GM18868 (cell line): ENCODE data around the gene KCNQ5.

Source experiments
- ATAC-seq: cut with Tn5 transposase; IDR thresholded peaks from one replicate; pipeline ENCODE4 v1.9.1; 2021; ENCODE audit warnings: mild to moderate bottlenecking, moderate library complexity; ENCODE audit not compliant: unreplicated experiment

KCNQ5 gene

DNA sequence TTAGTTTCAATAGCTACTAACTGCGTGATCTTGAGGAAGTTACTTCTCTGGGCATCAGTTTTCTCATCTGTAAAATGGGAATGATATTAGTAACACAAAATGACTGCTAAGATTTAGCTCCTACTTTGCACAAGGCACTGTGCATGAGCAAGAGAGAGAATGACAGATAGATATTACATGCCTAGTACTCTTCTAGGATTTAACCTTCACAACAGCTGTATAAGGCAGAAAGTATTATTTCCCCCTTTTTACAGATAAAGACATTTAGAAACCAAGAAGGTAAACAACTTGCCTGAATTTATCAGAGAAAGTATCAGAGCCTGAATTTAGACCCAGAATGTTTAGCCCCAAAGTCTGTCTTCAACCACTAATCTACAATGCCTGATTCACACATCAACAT, 321.8 kb downstream of the KCNQ5 start:
- peak; percentile 54 for ATAC-seq

DNA sequence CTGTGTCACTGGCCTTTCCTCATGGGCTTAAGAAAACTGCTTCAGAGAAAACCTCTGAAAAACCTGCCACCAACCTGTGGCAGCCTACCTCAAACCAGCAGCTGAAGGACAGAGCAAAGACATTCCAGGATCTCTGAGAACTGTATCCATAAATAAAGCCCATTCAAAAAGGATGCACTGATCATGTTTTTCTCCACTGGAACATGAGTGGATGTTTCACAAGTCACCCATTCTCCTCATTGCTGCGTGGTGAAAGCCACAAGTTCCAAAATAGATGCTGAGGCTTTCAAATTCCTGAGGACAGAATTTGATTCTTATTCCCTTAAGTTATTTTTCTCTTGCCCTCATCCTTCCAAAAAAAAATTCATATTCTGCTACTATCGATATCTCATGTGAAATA, 322.8 kb downstream of the KCNQ5 start:
- ATAC-seq = no peak

DNA sequence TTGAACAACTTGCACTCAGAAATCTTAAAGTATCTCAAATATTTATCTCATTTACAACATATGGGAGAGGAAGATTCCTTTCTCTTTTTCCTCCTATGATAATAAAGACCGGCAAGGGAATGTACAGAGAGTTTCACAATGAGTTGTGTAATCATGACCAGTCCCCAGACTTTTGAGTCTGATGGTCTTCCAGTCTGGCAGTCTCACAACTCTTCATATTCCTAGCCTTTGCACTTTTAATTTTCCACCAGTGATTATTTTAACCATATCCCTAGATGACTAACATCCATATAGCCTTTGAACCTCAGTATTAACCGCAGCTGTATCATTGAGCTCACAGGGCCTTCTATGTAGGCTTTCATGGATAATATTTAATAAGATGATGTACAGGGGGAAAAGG, 324.9 kb downstream of the KCNQ5 start:
- ATAC-seq = no peak

DNA sequence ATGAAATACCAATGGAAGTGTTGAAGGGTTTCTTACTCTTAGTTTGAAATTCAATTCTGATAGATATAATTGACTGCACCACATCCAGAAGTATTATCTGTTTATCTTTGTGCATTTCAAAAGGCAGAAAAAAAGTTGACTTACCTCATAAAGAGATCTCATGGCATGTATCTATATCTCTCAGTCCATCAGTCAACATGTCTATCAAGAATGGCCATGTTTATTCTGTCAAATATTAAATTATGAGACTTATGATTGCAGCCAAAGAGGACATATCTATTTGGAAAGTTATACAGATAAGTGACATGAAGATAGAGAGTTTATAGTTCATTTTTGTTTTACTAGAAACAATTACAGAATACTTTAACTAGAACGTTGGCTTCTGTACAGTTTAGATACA, 325.7 kb downstream of the KCNQ5 start:
- ATAC-seq = no peak

DNA sequence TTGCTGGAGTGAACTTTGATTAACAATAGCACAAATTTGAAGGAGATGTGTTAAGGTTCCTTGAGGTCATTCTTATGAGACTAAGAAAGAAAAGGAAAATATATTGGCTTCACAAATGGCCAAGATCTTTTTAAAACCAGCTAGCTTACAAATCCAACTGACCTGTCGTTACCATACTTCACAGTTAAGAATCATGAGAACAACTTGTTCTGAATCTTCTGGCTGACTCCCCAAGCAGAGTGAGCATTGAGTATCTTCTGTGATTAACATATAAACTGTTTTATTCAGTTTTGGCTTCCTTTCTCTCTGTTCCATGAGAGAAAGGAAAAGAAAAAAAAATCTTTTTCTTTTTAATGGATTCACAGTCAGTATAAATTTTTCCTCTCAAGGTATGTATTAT, 326.3 kb downstream of the KCNQ5 start:
- ATAC-seq = no peak

DNA sequence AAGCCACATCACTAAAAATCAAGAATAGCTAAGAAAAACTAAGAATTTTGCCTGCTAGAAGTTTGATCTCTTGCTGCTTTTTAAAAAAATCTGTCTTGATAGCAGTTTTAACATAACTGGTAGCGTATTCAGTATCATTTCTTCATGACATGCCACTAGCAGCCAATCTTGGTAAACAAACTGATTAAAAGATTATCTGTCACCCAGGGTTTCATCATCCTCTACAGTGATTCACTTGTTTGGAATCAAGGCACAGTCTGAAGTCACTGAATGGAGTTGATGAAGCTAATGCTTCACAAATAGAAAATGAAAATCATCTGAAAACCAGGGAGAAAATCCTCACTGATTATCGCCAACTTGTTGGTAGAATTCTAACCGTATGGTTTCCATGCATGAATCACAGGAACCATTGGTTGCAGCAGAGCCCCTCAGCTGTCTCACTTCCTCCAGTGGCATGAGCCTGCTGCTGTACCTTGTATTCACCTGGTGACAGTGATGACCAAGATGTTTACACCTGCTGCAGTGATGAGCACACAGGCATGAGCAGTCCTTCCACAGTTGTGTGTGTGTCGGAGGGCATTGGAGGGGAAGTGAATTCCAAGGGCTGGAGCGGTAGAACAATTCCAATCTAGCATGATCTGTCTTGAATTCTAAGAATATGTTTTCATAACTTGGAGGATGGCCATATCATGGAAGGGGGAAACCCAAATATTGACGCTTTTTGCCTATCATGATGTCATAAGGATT, 328.4 kb downstream of the KCNQ5 start:
- no peak for ATAC-seq

DNA sequence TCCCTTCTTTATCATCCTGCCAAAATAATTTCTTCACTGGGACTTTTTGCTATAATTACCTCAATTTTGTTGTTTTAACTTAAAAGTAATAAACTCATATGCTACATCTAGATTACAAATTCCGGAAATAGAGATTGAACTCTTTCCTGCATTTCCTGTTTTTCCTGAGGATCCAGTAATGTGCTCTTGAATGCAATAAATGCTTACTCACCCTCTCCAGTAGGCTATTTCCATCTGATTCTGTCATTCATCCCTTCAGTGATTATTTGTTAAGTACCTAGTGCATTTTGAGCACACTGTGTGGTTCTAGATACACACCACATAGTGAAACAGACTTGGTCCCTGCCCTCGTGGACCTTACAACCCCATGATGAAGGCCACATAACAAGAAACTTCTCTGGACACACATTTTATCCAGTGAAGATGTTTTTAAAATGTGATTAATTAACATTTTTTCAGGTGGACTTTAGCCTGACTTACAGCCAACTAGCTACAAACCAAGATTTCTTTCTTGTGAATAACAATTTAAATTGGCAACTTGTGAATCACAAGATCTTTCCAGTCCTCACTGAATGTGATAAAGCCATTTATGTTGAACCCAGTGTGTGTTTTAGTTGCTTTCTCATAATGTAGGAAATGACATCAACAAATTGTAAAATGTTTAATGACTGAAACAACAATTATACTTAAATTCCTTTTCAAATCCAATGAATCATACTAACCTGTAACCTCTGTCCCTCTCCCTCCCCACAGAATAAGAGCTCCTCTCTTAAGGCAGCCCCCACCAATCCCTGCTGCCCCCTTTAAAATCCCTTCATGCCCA, 331.2 kb downstream of the KCNQ5 start:
- ATAC-seq = no peak

DNA sequence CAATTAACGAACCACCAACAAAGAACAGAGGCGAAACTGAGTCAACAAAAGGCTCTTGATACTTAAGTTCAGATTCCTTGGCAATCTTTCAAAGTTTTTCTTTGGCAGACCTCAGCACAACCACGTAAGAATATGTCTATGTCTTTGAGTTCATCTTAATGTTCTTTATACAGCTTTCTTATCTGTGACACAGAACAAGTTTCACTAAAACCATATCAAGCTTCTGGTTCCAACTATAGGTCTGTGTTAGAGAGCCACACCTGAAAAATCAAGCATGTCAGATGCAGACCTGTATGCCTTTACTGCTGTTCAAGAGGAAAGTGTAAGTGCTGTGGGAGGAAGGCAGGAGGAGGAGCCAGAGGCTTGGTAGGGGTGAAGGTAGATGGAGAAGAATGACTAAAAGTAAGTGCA, 332.1 kb downstream of the KCNQ5 start:
- peak; percentile 66 for ATAC-seq

DNA sequence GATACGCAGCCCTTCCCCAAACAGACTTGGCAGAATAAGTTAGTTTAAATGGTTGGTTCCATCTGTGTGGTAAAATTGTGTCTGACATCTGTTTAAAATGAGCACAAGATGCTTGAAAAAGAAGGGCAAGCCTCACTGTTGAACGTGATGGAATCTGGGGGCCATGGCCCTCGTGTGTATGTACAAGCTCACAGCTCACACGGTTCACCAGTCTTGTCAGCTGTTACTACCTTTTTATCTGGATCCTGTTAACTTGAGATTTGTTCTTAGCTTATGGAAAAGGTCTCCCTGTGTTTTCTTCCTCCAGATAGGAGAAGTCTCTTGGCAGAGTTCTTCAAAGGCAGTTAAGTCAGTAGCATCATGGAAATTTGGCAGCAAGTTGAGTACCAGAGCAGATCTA, 332.9 kb downstream of the KCNQ5 start:
- ATAC-seq = no peak

DNA sequence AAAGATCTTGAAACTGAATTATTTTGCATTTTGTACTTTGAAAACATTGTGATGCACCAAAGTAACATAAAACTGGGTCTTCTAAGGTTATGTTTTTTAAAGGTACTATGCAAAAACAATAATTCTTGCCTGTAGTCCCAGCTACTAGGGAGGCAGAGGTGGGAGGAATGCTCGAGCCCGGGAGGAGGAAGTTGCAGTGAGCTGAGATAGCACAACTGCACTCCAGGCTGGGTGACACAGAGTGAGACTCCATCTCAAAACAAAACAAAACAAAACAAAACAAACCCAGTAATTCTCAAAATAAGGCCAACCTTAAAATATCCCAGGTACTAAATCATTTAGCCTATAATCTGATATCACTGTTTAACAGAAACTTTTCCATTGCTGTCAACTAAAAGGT, 333.8 kb downstream of the KCNQ5 start:
- peak; percentile 55 for ATAC-seq

DNA sequence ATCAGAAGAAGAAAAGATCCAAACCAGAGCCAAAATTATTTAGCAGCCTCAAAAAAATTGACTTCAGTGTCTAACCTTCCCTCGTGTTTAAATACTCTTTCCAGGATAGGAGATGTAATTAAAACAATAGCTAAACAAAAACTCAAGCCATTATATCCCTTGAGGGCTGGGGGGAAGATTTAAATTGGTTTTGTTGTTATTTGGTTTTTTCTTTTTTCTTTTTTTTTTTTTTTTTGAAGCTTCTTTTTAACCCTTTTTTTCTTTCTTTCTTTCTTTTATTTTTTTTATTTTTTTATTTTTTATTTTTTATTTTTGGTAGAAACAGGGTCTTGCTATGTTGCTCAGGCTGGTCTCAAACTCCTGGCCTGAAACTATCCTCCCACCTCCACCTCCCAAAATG, 334.4 kb downstream of the KCNQ5 start:
- ATAC-seq = no peak

DNA sequence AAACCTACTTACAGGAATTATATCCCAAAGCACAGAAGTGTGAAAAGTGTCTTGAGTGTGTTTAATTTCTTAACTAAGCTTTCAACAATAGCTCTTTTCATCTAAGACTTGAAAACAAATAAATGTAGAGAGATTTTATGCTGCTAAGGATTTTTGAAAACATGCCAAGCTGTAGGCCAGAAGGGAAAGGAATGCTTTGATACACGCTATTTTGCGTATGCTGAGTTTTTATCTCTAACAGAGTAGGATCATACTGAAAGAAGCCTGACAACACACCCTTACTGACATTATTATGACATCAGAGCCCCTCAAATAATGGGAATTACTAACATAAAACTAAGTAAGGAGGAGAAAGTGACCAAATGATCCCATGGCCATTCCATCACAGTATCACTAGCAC, 338.0 kb downstream of the KCNQ5 start:
- ATAC-seq = no peak

DNA sequence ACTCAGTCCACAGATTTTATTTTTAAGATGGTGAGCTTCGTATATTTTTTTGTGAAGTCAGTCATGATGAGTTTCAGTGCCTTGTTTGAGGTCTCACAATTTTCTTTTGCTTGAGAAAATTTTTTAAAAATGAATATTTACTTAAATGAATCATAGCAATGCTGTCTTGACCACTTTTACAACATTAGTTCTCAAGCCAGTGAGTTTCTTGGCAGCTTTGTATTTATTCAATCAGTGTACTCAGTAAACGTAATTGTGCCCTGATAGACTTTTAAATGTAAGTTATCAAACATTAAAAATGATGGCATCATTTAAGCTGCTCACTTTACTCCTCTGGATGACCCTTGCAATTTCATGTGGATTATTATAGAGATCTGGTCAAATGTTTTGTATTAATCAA, 342.1 kb downstream of the KCNQ5 start:
- no peak for ATAC-seq

DNA sequence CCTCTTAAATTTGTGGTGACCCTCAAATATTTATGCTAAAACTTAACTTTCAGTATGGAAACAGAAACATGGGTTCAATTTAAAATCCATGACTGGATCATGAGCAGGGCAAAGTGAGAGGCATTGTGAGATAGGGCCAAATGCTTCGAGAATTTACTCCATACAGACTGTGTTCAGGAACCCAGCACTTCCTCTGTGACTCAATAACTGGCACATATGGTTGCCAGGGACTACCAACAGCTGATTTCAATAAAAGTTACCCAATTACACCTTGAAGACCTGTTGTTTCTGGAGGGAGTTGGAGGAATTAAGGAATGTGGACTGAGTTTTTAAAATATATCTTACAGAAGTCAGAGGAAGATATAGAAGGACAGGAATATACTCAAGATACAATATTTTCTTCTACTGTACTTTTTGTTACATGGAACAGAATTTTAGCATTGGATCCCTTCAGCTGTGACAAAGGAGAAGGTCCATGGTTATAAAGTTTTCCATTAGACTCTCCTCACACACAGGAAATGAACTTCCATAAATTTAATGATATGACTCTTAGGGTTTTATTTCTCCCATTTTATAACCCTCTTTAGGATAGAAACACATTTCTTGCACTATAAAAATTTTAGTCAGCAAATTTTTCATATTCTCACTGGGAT, 344.9 kb downstream of the KCNQ5 start:
- ATAC-seq = no peak

DNA sequence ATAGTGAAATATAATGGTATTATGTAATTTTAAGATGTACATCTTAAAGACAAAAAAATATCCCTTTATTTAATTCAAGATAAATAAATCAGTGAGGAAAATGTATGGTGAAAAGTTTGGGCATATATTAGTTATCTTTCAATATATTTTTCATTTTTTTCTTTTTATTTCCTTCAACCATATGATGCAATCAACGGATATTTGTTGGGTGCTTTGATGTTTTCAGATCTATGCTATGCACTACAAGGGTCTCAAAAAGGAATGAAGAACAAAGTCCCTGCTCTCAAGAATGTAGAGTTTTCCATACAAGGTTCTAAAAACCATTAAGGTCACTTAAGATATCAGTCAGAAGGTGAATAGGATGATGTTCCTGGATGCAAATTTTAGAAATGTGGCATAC, 345.5 kb downstream of the KCNQ5 start:
- no peak for ATAC-seq

DNA sequence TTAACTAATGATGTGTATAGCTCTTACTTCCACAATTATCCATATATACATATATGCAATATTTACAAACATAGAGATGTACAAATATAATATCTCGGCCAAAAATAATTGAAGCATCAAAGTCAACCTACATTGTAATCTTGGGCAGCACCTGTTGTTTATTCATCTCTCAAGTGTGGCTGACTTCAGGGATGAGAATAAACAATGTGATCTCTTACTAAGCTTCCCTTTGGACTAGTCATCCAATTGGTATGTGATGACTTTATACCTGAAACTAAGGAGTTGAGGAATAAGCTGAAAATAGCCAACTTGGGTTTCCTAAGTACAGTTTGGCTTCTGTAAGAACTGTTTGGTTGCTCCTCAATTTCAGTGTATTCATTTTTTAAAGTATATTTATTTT, 346.8 kb downstream of the KCNQ5 start:
- ATAC-seq = no peak

DNA sequence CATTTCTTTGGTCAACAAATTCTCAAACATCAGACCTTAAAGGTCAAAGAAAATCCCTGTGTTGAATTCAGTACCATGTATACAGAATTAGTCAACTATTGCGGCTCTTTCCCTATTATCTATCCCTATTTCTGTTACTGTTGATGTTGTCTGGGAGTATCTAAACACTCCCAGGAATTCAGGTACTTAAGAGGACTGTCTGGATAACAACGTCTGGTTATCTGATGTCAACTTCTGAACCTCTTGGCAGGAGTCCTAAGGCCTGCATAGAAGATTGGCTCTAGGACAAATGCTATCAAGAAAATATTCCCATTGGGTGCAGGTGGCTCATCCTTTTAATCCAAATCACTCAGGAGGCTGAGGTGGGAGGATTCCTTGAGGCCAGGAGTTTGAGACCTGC, 347.8 kb downstream of the KCNQ5 start:
- ATAC-seq = no peak

DNA sequence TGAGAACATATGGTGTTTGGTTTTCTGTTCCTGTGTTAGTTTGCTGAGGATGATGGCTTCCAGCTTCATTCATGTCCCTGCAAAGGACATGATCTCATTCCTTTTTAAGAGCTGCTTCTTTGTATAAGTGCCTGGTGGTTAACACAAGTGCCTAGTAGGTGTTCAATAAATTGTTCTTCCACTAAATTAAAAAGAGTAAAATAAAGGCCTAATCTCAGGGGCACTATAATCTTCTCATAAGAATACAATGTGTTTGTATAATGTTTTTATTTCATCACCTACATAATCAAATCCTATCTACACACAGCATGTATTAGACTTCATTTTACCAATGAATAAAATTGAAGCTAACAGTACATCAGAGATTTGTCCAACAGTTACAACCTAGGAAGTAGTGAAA, 350.7 kb downstream of the KCNQ5 start:
- ATAC-seq = no peak

DNA sequence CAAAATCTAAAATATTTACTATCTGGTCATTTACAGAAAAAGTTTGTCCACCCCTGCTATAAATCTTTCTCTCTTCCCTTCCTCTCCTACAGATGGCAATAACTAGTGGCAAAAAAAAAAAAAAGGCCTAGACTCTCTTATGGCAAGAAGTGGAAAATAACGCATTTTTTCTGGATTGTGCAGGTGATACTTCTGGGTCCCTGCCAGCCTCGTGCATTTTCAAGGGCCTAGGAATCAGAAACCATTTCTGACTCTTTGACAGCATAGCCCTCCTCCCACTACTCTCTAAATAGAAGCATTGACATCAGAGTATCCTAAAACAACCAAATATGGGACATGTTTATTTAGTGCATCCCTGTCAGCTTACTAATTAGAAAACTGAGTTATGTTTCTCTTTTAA, 352.4 kb downstream of the KCNQ5 start:
- ATAC-seq = no peak

DNA sequence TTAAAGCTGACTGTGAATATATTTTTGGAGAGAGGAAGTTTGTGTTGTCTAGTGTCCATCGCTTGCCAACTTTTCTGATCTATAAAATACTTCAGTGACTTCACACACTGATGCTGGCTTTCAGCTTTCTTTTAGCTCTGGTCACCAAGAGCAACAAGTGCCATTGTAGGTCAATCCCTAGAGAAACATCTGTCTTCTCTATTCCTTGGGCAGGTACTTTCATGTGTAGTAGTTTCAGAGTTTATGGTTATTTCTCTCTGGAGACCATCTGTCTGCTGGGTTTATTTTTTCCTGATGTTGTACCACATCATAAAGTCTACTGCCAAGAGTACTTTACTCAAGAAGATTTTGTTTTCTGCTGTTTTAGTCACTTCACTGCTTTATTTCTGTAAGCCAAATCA, 353.5 kb downstream of the KCNQ5 start:
- ATAC-seq = no peak

DNA sequence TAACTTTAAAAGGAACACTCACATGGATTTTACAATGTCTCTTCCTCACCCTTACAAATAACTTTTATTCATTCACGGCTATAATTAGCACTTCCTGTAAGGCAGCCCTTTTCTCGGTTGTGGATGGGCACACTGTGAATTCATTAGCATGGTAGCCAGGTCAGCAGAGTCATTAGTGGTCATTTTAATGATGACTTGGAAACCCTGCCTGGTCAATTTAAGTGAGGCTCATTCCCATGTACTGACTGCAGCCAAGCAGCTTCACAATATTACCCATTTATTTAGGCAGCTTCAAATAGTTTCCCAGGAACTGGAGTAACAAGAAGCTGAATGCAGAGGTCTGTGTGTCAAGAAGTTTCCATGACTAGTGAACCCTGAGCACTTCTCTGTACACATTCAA, 354.6 kb downstream of the KCNQ5 start:
- ATAC-seq = no peak

DNA sequence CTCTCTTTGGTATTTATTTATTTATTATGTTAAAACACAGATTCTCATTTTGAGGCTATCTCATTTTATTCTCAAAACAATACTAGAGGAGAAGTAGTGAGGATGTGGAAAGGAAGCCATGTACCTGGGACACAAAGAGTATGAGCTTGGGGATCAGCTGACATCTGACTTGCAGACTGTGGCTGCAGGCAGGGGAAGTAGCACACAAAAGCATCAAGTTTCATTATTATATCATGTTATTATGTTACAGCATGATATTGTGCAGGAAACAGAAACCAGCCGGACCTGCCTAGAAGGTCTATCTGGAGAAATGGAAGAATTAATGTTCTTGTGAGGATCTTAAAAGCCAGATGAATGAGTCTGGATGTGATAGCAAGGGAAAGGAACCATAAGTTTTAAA, 355.2 kb downstream of the KCNQ5 start:
- peak; percentile 95 for ATAC-seq
